Pons (tissue), 1 donor: ENCODE data around the gene TTC9.

ENCODE experiments used
- DNase-seq: peaks from one replicate; pipeline ENCODE4 v3.0.0-alpha.2; 2016; ENCODE audit warnings: low spot score

The TTC9 gene

DNA sequence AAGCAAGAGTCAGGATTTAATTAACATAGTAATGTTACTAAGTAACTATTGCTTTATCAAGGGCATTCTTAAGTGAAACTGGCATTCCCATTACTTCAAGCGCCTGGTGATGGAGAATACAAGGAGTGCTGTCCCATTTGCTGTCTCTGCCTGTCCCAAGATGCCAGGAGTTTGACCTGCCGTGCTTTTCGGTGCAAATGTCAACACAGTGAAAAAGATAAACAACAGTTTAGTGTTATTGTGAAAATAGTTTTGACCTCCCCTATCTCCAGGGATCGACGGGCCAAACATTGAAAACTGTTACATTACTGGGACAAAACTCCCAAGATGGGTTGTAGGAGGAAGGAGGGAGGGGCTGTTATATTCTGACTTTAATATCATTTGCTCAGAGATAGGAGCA, 74.8 kb downstream of the TTC9 start:
- DNase-seq: no peak

DNA sequence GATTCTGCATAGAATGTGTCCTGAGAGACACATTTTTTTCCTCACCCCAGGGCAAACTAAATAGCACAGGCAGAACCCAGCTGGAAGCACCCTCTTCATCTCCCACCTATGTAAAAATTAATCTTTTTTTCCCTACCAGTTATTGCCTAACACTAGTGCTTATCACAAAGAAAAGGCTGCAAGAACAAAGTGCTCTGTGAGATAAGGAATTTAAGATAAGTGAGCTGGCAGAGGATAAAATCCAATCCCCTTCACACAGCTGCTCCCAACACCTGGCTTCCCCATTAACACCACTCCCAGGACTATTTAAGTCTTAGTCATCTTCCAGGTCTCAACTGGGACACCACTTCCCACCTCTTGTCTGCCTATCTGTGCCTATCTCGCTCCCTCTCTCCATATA, 75.2 kb downstream of the TTC9 start:
- DNase-seq: no peak

DNA sequence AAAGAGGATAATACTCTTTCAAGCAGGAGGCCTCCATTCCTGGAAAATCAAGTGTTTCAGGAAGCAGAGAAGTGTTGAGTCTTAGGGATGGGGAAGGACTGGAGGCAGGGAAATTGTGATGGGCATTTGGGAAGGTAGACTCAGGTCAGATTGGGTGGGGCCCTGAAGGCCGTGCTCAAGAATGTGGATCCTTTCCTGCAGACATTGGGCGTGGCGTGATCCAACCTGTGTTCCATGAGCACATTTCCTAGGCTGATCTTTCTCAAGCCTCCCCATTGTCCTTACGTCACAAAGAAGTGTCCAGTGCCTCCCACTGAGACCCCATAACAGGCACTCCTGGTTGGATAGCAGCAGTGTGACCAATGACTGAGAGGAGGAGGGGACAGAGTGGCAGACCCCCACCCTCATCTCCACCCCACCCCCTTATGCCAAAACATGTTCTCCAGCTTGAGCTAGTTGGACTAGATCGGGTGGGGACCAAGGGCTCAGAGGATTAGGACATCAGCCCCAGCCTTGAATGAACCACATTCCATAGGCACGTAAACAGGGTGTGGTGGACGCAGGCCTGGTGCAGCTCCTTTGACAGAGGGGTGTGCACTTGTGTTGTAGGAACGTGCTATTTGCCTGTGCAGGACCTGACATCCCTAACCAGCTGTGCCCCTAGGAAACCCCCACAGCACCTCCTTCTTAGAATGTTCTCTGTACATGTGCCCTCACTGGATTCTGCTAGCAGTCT, 76.8 kb downstream of the TTC9 start:
- DNase-seq: no peak

DNA sequence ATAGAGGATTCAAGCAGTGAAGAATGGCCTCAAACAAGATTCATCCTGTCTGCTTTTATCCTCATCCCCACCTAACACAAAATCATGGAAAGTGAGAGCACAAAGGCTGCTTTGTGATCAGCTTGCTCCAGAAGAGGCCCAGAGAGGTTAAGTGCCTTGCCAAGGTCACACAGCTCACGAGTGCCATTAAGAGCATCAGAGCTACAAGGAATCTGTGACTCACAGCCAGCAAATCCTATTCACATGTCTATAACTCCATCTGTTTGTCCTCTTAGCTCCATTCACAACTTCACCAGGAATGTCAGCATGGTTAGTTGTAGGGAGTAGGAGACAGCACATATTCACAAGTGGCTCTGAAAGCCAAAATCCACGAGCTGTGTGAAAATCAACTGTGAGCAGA, 79.8 kb downstream of the TTC9 start:
- DNase-seq: no peak

DNA sequence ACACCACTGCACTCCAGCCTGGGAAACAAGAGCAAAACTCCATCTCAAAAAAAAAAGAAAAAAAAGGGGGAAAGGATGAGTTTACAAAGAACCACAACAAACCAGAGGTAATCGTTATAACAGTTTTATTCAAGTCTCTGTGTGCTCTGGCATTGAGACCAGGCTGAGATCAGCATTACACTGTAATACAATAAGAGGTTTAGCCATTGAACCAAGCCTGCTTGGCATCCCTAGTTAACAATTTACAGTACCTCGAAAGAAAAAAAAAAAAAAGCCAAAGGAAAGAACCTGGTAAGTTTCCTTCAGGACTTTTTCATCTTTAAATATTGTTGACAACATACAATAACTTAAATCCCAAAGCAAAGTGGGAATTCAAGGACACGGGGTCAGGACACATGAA, 80.7 kb downstream of the TTC9 start:
- no peak for DNase-seq

DNA sequence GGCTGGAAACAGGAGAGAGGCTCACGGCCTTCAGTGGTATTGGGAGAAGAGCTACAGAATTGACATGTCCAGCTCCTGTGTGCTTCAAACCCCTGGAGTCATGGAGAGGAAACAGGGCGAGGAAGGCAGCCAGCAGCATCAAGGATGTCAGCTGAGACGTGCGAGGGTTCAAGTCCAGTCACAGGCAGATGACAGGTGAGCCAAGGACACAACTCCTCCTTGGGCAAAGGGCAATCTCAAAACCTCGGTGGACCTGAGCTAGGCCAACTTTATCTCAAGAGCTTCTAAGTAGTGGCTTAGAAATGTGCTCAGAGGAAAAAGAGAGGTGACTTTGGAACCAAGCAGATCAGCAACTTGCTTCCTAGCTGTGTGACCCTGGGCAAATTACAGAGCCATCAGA, 81.6 kb downstream of the TTC9 start:
- DNase-seq: no peak

DNA sequence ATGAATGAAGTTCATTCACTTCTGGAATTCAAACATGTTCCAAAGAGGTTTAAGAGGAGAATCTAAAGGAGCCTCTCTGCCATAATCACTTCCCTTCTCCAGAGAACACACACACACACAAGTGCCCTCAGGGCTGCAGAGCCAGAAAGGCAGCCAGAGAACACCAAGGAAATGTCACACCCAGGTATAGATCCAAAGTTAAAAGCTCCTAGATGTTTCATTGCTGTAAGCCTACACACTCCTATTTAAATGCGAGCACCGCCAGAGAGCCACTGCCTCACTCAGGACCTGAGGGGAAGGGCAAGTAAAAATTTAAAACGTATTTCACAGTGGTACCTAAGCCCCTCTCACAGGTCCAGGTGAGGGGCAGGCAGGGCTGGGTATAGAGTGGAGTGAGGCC, 82.4 kb downstream of the TTC9 start:
- DNase-seq: no peak

DNA sequence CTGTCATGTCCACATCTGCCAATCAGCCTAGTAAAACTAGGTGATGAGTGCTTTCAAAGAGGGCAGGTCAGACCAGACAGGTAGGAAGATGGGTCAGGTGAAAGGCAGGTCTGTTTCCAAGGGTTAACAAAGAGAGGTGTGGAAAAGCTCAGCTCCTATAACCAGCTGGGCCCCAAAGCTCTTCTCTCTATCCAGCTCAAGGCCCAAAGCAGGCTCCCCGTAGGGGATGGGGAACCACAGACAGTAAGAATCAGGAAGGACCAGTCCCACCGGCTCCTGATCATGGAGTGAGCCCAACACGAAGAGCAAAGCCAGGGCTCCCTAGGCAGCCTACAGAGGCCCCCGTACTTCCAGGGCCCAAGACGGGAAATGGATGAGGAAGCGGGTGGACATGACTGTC, 83.2 kb downstream of the TTC9 start:
- no peak for DNase-seq
